OCI-LY3 (cell line): ENCODE results near the gene CEMIP2.

Experiments
- EZH2phosphoT487 ChIP-seq: fragments of 200-600 bp; shearing (Covaris generic); IDR thresholded peaks from 2 replicates; pipeline ENCODE4 v1.6.1; 2018; ENCODE audit warnings: antibody characterized with exemption, mixed run types, low read depth
- TF ChIP-seq, protein P1 (sequence below): fragments of 200-600, 300-600 bp; sonication (generic); IDR thresholded peaks from 2 replicates; pipeline ENCODE4 v1.5.1; 2014; ENCODE audit warnings: antibody characterized with exemption, low read length, low read depth

DNA sequence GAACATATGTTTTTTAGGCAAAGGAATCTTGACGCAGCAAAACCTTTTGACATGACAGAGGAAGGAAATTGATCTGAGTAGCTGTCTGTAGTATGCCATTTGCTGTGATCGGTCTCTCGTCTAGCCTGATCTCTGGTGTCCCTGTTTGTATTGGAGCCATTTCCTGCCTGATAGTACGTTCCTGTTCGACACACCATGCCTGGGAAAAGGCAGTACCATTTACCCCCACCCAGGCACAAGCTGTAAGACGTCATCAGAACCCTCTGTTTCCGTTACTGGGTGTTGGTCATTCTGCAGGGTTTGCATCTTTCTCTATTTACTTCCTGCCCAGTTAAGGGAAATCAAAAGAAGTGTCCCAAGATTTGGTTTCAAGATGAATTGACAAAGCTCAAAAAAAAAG is 129.7 kb downstream of the CEMIP2 start:
- TF ChIP-seq, protein P1, sequence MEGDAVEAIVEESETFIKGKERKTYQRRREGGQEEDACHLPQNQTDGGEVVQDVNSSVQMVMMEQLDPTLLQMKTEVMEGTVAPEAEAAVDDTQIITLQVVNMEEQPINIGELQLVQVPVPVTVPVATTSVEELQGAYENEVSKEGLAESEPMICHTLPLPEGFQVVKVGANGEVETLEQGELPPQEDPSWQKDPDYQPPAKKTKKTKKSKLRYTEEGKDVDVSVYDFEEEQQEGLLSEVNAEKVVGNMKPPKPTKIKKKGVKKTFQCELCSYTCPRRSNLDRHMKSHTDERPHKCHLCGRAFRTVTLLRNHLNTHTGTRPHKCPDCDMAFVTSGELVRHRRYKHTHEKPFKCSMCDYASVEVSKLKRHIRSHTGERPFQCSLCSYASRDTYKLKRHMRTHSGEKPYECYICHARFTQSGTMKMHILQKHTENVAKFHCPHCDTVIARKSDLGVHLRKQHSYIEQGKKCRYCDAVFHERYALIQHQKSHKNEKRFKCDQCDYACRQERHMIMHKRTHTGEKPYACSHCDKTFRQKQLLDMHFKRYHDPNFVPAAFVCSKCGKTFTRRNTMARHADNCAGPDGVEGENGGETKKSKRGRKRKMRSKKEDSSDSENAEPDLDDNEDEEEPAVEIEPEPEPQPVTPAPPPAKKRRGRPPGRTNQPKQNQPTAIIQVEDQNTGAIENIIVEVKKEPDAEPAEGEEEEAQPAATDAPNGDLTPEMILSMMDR: no peak
- TF ChIP-seq EZH2phosphoT487: no peak
